CD14-positive monocyte (primary cell): ENCODE results near the gene STPG1. TPM values are rescaled to one million over a fixed set of nuclear protein-coding genes. Genes with fewer than 3 reads are reported as not detected.
A peak's percentile ranks its signal among the peaks of the same experiment; 100 is the strongest.

Experiments
- DNase-seq, 3 donors: peaks; one replicate each; pipeline ENCODE4 v3.0.0-alpha.2; 2011 to 2022
- H2AFZ ChIP-seq: 2 replicates; pipeline ENCODE4 v1.6.0; 2012; ENCODE audit warnings: mild to moderate bottlenecking, low read depth, low read length, inconsistent platforms; ENCODE audit not compliant: insufficient read depth, poor library complexity, severe bottlenecking
- H3K27ac ChIP-seq, 2 donors: 1 replicate in 1 of 2; 2 replicates in 1 of 2; pipeline ENCODE4 v1.5.1; 2012 to 2013; ENCODE audit warnings: low read length in 2 of 2, control low read depth in 1 of 2, inconsistent platforms in 1 of 2, low read depth in 1 of 2, mild to moderate bottlenecking in 1 of 2
- H3K27me3 ChIP-seq, 2 donors: one replicate each; pipeline versions ENCODE4 v1.6.0 to v1.6.1; 2011 to 2013; ENCODE audit warnings: low read length in 2 of 2; ENCODE audit not compliant: control insufficient read depth in 2 of 2, insufficient read depth in 2 of 2
- H3K36me3 ChIP-seq, 2 donors: replicated peaks in 1 of 2; 1 replicate in 1 of 2; 2 replicates in 1 of 2; pipeline versions ENCODE4 v1.5.1 to v1.6.1; 2012 to 2013; ENCODE audit warnings: low read length in 2 of 2, control low read depth in 1 of 2, inconsistent platforms in 1 of 2, mild to moderate bottlenecking in 1 of 2; ENCODE audit not compliant: insufficient read depth in 2 of 2, control insufficient read depth in 1 of 2
- H3K4me1 ChIP-seq, 2 donors: 1 replicate in 1 of 2; 2 replicates in 1 of 2; pipeline versions ENCODE4 v1.5.1 to v1.6.1; 2012 to 2013; ENCODE audit warnings: low read length in 2 of 2, control low read depth in 1 of 2, inconsistent platforms in 1 of 2, mild to moderate bottlenecking in 1 of 2, moderate library complexity in 1 of 2; ENCODE audit not compliant: insufficient read depth in 2 of 2, control insufficient read depth in 1 of 2
- H3K4me2 ChIP-seq: replicated peaks from 2 replicates; pipeline ENCODE3; 2012; ENCODE audit warnings: low read length, moderate library complexity, mild to moderate bottlenecking; ENCODE audit not compliant: poor library complexity, severe bottlenecking; ENCODE audit errors: extremely low read depth
- H3K4me3 ChIP-seq, 3 experiments: fragments of 200-600 bp in 1 of 3; sonication (generic) in 1 of 3; replicated peaks in 1 of 3; 1 replicate in 2 of 3; 2 replicates in 1 of 3; pipeline ENCODE4 v1.5.1; 2011 to 2013; ENCODE audit warnings: low read length in 3 of 3, mild to moderate bottlenecking in 3 of 3, control low read depth in 2 of 3, low read depth in 2 of 3, inconsistent platforms in 1 of 3, moderate library complexity in 1 of 3
- H3K79me2 ChIP-seq: 2 replicates; pipeline ENCODE4 v1.6.0; 2012; ENCODE audit warnings: mild to moderate bottlenecking, control low read depth, inconsistent platforms, low read length, moderate library complexity; ENCODE audit not compliant: insufficient read depth
- H3K9ac ChIP-seq: 2 replicates; pipeline ENCODE4 v1.6.0; 2017; ENCODE audit warnings: low read length, mild to moderate bottlenecking; ENCODE audit not compliant: insufficient read depth, poor library complexity, severe bottlenecking
- H3K9me3 ChIP-seq, 2 donors: replicated peaks in 1 of 2; 1 replicate in 1 of 2; 2 replicates in 1 of 2; pipeline versions ENCODE4 v1.5.1 to v1.6.1; 2012 to 2013; ENCODE audit warnings: low read length in 2 of 2, control low read depth in 1 of 2; ENCODE audit not compliant: control insufficient read depth in 1 of 2, insufficient read depth in 1 of 2
- H4K20me1 ChIP-seq: 2 replicates; pipeline ENCODE4 v1.6.0; 2012; ENCODE audit warnings: mild to moderate bottlenecking, low read length, control low read depth, moderate library complexity; ENCODE audit not compliant: insufficient read depth
- H3K27ac Mint-ChIP-seq, 7 donors: one replicate each; pipeline ENCODE4 v1.8.0; 2020; ENCODE audit warnings: mild to moderate bottlenecking in 7 of 7, mixed read lengths in 7 of 7, moderate library complexity in 6 of 7, inconsistent platforms in 2 of 7
- H3K27me3 Mint-ChIP-seq, 3 donors: one replicate each; pipeline ENCODE4 v1.8.0; 2021 to 2022; ENCODE audit warnings: low read depth in 3 of 3, mild to moderate bottlenecking in 3 of 3, mixed read lengths in 3 of 3, moderate library complexity in 3 of 3, inconsistent platforms in 1 of 3
- H3K36me3 Mint-ChIP-seq, 2 donors: one replicate each; pipeline ENCODE4 v1.8.0; 2020; ENCODE audit warnings: mixed read lengths in 2 of 2, inconsistent platforms in 1 of 2, mild to moderate bottlenecking in 1 of 2
- H3K4me1 Mint-ChIP-seq: one replicate; pipeline ENCODE4 v1.8.0; 2020; ENCODE audit warnings: mild to moderate bottlenecking, mixed read lengths
- H3K4me3 Mint-ChIP-seq, 2 donors: one replicate each; pipeline ENCODE4 v1.8.0; 2020; ENCODE audit warnings: mild to moderate bottlenecking in 2 of 2, mixed read lengths in 2 of 2, moderate library complexity in 1 of 2
- H3K9me3 Mint-ChIP-seq, 7 donors: one replicate each; pipeline ENCODE4 v1.8.0; 2020 to 2022; ENCODE audit warnings: mixed read lengths in 7 of 7, mild to moderate bottlenecking in 6 of 7, moderate library complexity in 6 of 7, inconsistent platforms in 2 of 7
- CTCF ChIP-seq: fragments of 200-600 bp; IDR thresholded peaks from one replicate; pipeline ENCODE4 v1.8.0; 2022; ENCODE audit warnings: antibody characterized with exemption, mild to moderate bottlenecking
- WGBS: methylation state at CpG from one replicate; pipeline ENCODE4 v1.1.5; 2013; ENCODE audit warnings: missing lambda C conversion rate; ENCODE audit not compliant: insufficient coverage; 5-methylcytosine and 5-hydroxymethylcytosine counted together
- intact Hi-C, 2 donors: fragments of 100-400 bp; cut with micrococcal nuclease; formaldehyde crosslinking; loops; one replicate each; pipeline versions ENCODE4 v1.15.0 to v1.15.1; 2023
- polyA plus RNA-seq, 3 donors: library from polyadenylated mRNA; depleted of rRNA in 1 of 3; unstranded in 2 of 3; stranded (reverse) in 1 of 3; fragments of 300-500 nt in 2 of 3; fragments of >200 nt in 1 of 3; fragmentation: Illumina TruSeq in 2 of 3; gene quantifications; 1 replicate in 2 of 3; 2 replicates in 1 of 3; pipeline ENCODE4 v1.2.3, GENCODE V29; 2012 to 2021

STPG1 gene
- polyA plus RNA-seq, 3 donors: 0.57 to 0.85 (median 0.60) TPM

- H3K36me3 Mint-ChIP-seq: peaks cover 3 to 12% of the 10 kb centered on the region in 2 donors
- peaks cover 17 to 23% of the 10 kb centered on the region in 2 donors for H3K4me1 ChIP-seq
- H3K36me3 ChIP-seq: no peaks in the 10 kb centered on the region
- no peak overlapping the region for H3K4me3 ChIP-seq
- H3K9me3 Mint-ChIP-seq: no peaks in the 10 kb centered on the region
- no peaks in the 10 kb centered on the region for H3K79me2 ChIP-seq
- no peak overlapping the region for H3K9ac ChIP-seq
- intact Hi-C loops: no loop called here
- H3K27me3 Mint-ChIP-seq: peaks cover 0 to 1% (median 0%) of the 10 kb centered on the region in 3 donors
- H3K9me3 ChIP-seq: no peaks in the 10 kb centered on the region
- H3K4me3 Mint-ChIP-seq: no peak overlapping the region
- peak overlapping the region in 1 of 7 donors; percentile 3 for H3K27ac Mint-ChIP-seq
- no peak overlapping the region for H3K4me2 ChIP-seq
- H2AFZ ChIP-seq: no peak overlapping the region
- no peak overlapping the region for H3K27ac ChIP-seq
- no peaks in the 10 kb centered on the region for H3K27me3 ChIP-seq
- H4K20me1 ChIP-seq: no peaks in the 10 kb centered on the region
- H3K4me1 Mint-ChIP-seq: peaks cover 30% of the 10 kb centered on the region
- no peak for DNase-seq
- WGBS: 98% methylated on average over 4 of the region's 8 CpGs
- no peak for TF ChIP-seq CTCF
Observed at GRCh38 chr1:24382165-24382577, 31.4 kb downstream of the STPG1 start.

DNA sequence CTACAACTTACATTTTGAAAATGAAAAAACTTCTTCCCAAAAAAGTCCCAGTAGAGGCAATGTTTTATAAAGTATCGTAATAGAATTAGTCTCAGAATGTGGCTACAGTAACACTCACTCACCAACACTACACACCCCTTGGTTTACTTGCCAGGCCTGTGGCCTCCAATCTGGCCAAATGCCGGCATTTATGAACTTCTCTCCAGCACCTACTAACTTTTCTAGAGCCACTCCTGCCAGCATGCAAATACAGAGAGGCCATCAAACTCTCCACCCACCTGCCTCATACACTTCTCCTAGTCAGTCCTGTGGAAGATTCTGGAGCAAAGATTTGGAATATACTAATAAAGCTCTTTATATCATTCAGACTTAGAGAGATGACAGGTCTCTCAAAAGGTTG lies 32.3 kb downstream of the STPG1 start:
- Histone ChIP-seq H3K9ac (no peak overlapping the region), H3K4me3 (no peak overlapping the region), H2AFZ (no peak overlapping the region), H3K36me3 (no peaks in the 10 kb centered on the region), H3K4me2 (no peak overlapping the region), H4K20me1 (no peaks in the 10 kb centered on the region), H3K27ac (no peak overlapping the region), H3K79me2 (no peaks in the 10 kb centered on the region), H3K27me3 (no peaks in the 10 kb centered on the region), H3K4me1 (peaks cover 17 to 23% of the 10 kb centered on the region in 2 donors), H3K9me3 (no peaks in the 10 kb centered on the region)
- TF ChIP-seq CTCF: no peak
- Mint-ChIP-seq H3K9me3 (no peaks in the 10 kb centered on the region), H3K27me3 (peaks cover 0 to 1% (median 0%) of the 10 kb centered on the region in 3 donors), H3K4me1 (peaks cover 30% of the 10 kb centered on the region), H3K27ac (peak overlapping the region in 3 of 7 donors; percentile 18 to 38 (median 33)), H3K4me3 (no peak overlapping the region), H3K36me3 (peaks cover 3 to 8% of the 10 kb centered on the region in 2 donors)
- intact Hi-C loops: no loop called here
- WGBS: no CpG with 5 or more reads among the region's 2 CpGs
- no peak for DNase-seq
